DOHH2 (cell line): Measurements from ENCODE around the gene EPN3.

Experiments used
- H3F3A ChIP-seq: fragments of 200-600 bp; sonication (generic), shearing (Covaris generic); 2 replicates; pipeline ENCODE4 v1.6.0; 2016; ENCODE audit warnings: antibody characterized with exemption, mild to moderate bottlenecking; ENCODE audit not compliant: control insufficient read depth, insufficient read depth
- H3K27ac ChIP-seq: fragments of 200-600 bp; sonication (generic); 2 replicates; pipeline ENCODE4 v1.5.1; 2014; ENCODE audit warnings: low read depth, mild to moderate bottlenecking, low read length, moderate library complexity
- H3K27me3 ChIP-seq: fragments of 200-600 bp; sonication (generic); 2 replicates; pipeline ENCODE4 v1.6.1; 2014; ENCODE audit warnings: mild to moderate bottlenecking, low read length, mixed read lengths; ENCODE audit not compliant: control insufficient read depth
- H3K36me3 ChIP-seq: fragments of 200-600 bp; sonication (generic); 2 replicates; pipeline ENCODE4 v1.6.1; 2014; ENCODE audit warnings: mild to moderate bottlenecking, low read length, moderate library complexity, mixed read lengths; ENCODE audit not compliant: control insufficient read depth
- H3K4me1 ChIP-seq: fragments of 200-600 bp; sonication (generic); 2 replicates; pipeline ENCODE4 v1.6.1; 2014; ENCODE audit warnings: mild to moderate bottlenecking, low read length, mixed read lengths; ENCODE audit not compliant: control insufficient read depth
- H3K4me2 ChIP-seq: fragments of 200-600 bp; sonication (generic); 2 replicates; pipeline ENCODE4 v1.6.0; 2014; ENCODE audit warnings: mild to moderate bottlenecking, low read length, moderate library complexity
- H3K4me3 ChIP-seq: fragments of 200-600 bp; sonication (generic); 2 replicates; pipeline ENCODE4 v1.5.1; 2014; ENCODE audit warnings: mild to moderate bottlenecking, low read length, mixed read lengths
- H3K79me2 ChIP-seq: fragments of 200-600 bp; sonication (generic); 2 replicates; pipeline ENCODE4 v1.6.1; 2014; ENCODE audit warnings: mild to moderate bottlenecking, low read length, mixed read lengths; ENCODE audit not compliant: control insufficient read depth
- H3K9me2 ChIP-seq: fragments of 200-600 bp; sonication (generic); replicated peaks from 2 replicates; pipeline ENCODE4 v1.6.1; 2014; ENCODE audit warnings: mild to moderate bottlenecking, low read length, mixed read lengths; ENCODE audit not compliant: control insufficient read depth
- H3K9me3 ChIP-seq: fragments of 200-600 bp; sonication (generic); 2 replicates; pipeline ENCODE4 v1.6.1; 2014; ENCODE audit warnings: antibody characterized with exemption, low read length, mixed read lengths; ENCODE audit not compliant: control insufficient read depth, insufficient read depth
- H4K20me1 ChIP-seq: fragments of 200-600 bp; sonication (generic); 2 replicates; pipeline ENCODE4 v1.6.0; 2014; ENCODE audit warnings: low read depth, mild to moderate bottlenecking, antibody characterized with exemption, low read length, moderate library complexity; ENCODE audit not compliant: control insufficient read depth, insufficient read depth
- EZH2phosphoT487 ChIP-seq: fragments of 200-600 bp; sonication (generic); IDR thresholded peaks from 2 replicates; pipeline ENCODE4 v1.6.1; 2017; ENCODE audit warnings: borderline replicate concordance, mild to moderate bottlenecking, antibody characterized with exemption, low read length, moderate library complexity, mixed read lengths
- TF ChIP-seq, protein P1 (sequence below): fragments of 200-600 bp; sonication (generic); IDR thresholded peaks from one replicate; pipeline ENCODE4 v1.5.1; 2014; ENCODE audit warnings: antibody characterized with exemption, mild to moderate bottlenecking, low read depth, low read length; ENCODE audit not compliant: poor library complexity, severe bottlenecking

The EPN3 gene

DNA sequence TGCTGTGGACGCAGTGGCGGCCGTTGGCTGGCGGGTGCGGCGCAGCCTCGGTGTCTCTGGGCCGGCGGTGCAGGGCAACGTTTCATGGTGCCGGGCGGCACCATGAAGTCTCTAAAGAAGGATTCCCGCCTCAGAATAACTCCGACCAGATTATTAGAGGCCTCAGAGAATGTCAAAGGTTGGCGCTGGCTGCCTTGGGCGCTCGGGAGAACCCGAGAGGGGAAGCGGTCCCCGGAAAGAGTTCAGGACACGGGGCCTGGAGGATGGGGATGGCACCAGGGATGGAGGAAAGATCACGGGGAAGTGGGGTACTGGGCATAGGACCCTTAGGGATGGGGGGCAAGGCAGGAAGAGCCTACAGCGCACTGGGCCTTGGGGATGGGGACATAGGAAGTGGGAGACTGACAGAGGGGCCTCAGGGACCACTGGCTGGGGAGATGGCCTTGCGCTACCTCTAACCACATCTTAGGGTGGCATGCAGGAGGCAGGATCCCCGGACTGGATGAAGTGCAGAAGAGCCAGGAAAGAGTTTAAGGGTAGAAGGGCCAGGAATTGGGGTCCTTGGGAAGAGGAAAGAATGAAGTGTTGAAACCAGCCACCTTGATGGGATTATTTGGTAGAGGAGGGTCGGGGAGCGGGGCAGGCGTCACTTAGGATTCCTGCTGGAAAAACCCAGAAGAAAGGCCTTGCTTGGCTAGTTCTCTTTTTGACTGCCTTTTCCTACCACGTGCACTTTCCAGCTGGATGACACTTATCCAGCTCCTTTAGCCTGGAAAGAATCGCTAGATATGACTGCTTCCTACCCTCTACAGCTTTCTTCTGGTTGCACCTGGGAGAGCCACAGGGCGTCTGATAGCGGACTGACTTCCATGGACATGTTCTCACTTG is 23.7 kb upstream of the EPN3 start:
- no peak for TF ChIP-seq EZH2phosphoT487
- TF ChIP-seq, protein P1, sequence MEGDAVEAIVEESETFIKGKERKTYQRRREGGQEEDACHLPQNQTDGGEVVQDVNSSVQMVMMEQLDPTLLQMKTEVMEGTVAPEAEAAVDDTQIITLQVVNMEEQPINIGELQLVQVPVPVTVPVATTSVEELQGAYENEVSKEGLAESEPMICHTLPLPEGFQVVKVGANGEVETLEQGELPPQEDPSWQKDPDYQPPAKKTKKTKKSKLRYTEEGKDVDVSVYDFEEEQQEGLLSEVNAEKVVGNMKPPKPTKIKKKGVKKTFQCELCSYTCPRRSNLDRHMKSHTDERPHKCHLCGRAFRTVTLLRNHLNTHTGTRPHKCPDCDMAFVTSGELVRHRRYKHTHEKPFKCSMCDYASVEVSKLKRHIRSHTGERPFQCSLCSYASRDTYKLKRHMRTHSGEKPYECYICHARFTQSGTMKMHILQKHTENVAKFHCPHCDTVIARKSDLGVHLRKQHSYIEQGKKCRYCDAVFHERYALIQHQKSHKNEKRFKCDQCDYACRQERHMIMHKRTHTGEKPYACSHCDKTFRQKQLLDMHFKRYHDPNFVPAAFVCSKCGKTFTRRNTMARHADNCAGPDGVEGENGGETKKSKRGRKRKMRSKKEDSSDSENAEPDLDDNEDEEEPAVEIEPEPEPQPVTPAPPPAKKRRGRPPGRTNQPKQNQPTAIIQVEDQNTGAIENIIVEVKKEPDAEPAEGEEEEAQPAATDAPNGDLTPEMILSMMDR = peak; percentile 44
- Histone ChIP-seq H3K27ac (0 out of 2 replicates have a peak overlapping the region, but pooled peaks have one; percentile 16), H3K27me3 (no peaks in the 10 kb centered on the region), H3K9me2 (no peaks in the 10 kb centered on the region), H3K4me3 (peak overlapping the region; percentile 79), H3K4me1 (peaks cover 50% of the 10 kb centered on the region), H4K20me1 (no peaks in the 10 kb centered on the region), H3K79me2 (peaks cover 4% of the 10 kb centered on the region; the same call in 1 of the 2 replicates), H3K36me3 (no peaks in the 10 kb centered on the region), H3F3A (peaks cover 6% of the 10 kb centered on the region), H3K4me2 (peak overlapping the region; percentile 83), H3K9me3 (no peaks in the 10 kb centered on the region)

DNA sequence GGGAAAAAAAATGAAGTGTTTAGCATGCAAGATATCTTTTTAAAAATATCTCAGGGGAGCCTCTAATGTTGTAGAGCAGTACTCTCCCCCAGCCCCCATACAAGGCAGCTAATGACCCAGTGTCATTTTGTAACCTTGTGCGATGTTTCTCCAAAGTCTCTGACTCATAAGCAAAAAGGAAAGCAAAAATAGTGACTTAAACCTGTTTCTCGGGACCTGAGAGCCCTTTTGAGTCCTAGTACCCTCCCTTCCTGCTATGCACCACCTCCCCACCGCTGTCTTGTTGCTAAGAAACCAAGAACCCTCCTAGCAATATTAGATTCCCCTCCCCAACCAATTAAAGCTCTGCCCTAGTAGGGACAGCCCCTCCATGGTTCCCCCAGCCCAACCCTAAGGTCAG is 21.5 kb upstream of the EPN3 start:
- H3K4me1 ChIP-seq = peaks cover 40% of the 10 kb centered on the region
- no peak overlapping the region for H3K4me2 ChIP-seq
- peaks cover 4% of the 10 kb centered on the region; the same call in 1 of the 2 replicates for H3K79me2 ChIP-seq
- no peaks in the 10 kb centered on the region for H3K27me3 ChIP-seq
- H3F3A ChIP-seq = peaks cover 6% of the 10 kb centered on the region
- H3K36me3 ChIP-seq = no peaks in the 10 kb centered on the region
- H3K9me3 ChIP-seq = no peaks in the 10 kb centered on the region
- H3K4me3 ChIP-seq = no peak overlapping the region
- H3K9me2 ChIP-seq = no peaks in the 10 kb centered on the region
- TF ChIP-seq, protein P1 = no peak
- no peak for TF ChIP-seq EZH2phosphoT487
- H4K20me1 ChIP-seq = no peaks in the 10 kb centered on the region
- no peak overlapping the region for H3K27ac ChIP-seq

DNA sequence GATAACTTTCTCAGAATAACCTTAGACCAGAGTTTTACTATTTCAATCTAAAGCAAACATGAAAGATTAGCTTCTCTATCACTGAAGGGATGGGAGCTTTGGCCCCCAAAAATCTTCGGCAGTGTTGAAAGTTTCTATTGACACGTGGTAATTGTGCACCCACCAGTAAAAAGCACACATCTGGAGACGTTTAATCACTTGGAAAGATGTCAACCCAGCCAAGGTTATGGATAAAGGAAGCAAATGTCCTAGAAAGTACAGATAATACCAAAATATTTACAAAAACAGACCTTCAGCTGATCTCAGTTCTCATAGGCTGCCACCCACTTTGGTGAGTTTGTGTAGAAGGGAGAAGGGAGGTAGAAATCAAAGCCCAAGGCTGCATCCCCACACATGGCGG is 19.0 kb upstream of the EPN3 start:
- H3K9me3 ChIP-seq = no peaks in the 10 kb centered on the region
- H3K4me1 ChIP-seq = peaks cover 27% of the 10 kb centered on the region
- H3K4me3 ChIP-seq = no peak overlapping the region
- no peak for TF ChIP-seq EZH2phosphoT487
- no peaks in the 10 kb centered on the region for H3K36me3 ChIP-seq
- no peaks in the 10 kb centered on the region for H3K9me2 ChIP-seq
- H3K79me2 ChIP-seq = peaks cover 4% of the 10 kb centered on the region; the same call in 1 of the 2 replicates
- no peaks in the 10 kb centered on the region; the same call in 1 of the 2 replicates for H3F3A ChIP-seq
- H3K27me3 ChIP-seq = no peaks in the 10 kb centered on the region
- H3K27ac ChIP-seq = no peak overlapping the region
- no peaks in the 10 kb centered on the region for H4K20me1 ChIP-seq
- H3K4me2 ChIP-seq = no peak overlapping the region

DNA sequence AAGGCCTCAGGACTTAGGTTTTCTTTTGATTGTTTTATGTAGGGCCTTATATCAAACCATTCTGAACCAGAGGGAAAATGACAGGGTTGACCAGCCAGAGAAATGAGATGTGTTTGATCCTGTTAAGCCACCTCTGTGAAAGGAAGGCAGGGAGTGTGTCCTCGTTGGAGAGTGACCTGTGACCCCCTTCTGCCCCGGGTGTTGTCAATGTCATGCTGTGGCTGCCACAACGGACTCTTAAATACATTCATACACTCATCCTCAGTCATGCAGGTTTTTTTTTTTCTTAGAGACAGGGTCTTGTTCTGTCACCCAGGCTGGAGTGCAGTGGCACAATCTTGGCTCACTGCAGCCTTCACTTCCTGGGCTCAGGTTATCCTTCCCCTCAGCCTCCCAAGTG is 18.1 kb upstream of the EPN3 start:
- Histone ChIP-seq H3K79me2 (peaks cover 4% of the 10 kb centered on the region; the same call in 1 of the 2 replicates), H3F3A (no peaks in the 10 kb centered on the region; the same call in 1 of the 2 replicates), H3K36me3 (no peaks in the 10 kb centered on the region), H3K4me1 (peaks cover 19% of the 10 kb centered on the region), H4K20me1 (no peaks in the 10 kb centered on the region), H3K27me3 (no peaks in the 10 kb centered on the region), H3K9me3 (no peaks in the 10 kb centered on the region), H3K4me2 (no peak overlapping the region), H3K9me2 (no peaks in the 10 kb centered on the region), H3K4me3 (no peak overlapping the region), H3K27ac (no peak overlapping the region)
- no peak for TF ChIP-seq EZH2phosphoT487
- TF ChIP-seq, protein P1 = no peak
